Testis (tissue), 3 donors: Measurements from ENCODE around the gene KCNJ16. TPM values are rescaled to one million over a fixed set of nuclear protein-coding genes. Genes with fewer than 3 reads are reported as not detected.

Source experiments
- DNase-seq: peaks from one replicate; pipeline ENCODE4 v3.0.0-alpha.2; 2019
- H3K27ac ChIP-seq, 2 donors: fragments of 200-600 bp; sonication (generic); one replicate each; pipeline ENCODE4 v1.5.1; 2019
- H3K27me3 ChIP-seq: fragments of 200-600 bp; sonication (generic); one replicate; pipeline ENCODE4 v1.5.1; 2019
- H3K36me3 ChIP-seq: fragments of 200-600 bp; sonication (generic); one replicate; pipeline ENCODE4 v1.5.1; 2017; ENCODE audit warnings: low read depth; ENCODE audit errors: missing control alignments
- H3K4me1 ChIP-seq: fragments of 200-600 bp; sonication (generic); one replicate; pipeline ENCODE4 v1.5.1; 2019
- H3K4me3 ChIP-seq, 2 donors: fragments of 200-600 bp; sonication (generic); one replicate each; pipeline ENCODE4 v1.5.1; 2017 to 2019
- H3K9me3 ChIP-seq: fragments of 200-600 bp; sonication (generic); one replicate; pipeline ENCODE4 v1.5.1; 2017
- POLR2A ChIP-seq: fragments of 450-650 bp; IDR thresholded peaks from one replicate; pipeline ENCODE4 v1.6.1; 2017; ENCODE audit warnings: antibody characterized with exemption, mild to moderate bottlenecking, moderate library complexity
- WGBS, 2 donors: methylation state at CpG; one replicate each; pipeline ENCODE4 v1.1.5; 2018; 5-methylcytosine and 5-hydroxymethylcytosine counted together
- intact Hi-C: fragments of 100-400 bp; cut with DNase I; formaldehyde crosslinking; loops from one replicate; pipeline ENCODE4 v1.15.1; 2023; ENCODE audit warnings: low total_unique reads
- polyA plus RNA-seq: library from polyadenylated mRNA; stranded (reverse); fragments of 350-450 nt; fragmentation: Illumina TruSeq; extraction: RNeasy Lipid Tissue Mini Kit (QIAGEN cat#74804); gene quantifications from one replicate; pipeline ENCODE4 v1.2.3, GENCODE V29; 2014; ENCODE audit warnings: low read depth, low replicate concordance; ENCODE audit not compliant: insufficient read depth
- total RNA-seq, 2 donors: library from RNA; depleted of rRNA; stranded (reverse); fragments of >200 nt; gene quantifications; one replicate each; pipeline ENCODE4 v1.2.3, GENCODE V29; 2016
- TF ChIP-seq, protein P1 (sequence below), 3 experiments: fragments of 450-650 bp in 2 of 3; fragments of 200-600 bp in 1 of 3; sonication (generic) in 1 of 3; IDR thresholded peaks; one replicate each; pipeline ENCODE4 v1.5.1; 2016 to 2019; ENCODE audit warnings: antibody characterized with exemption in 3 of 3, mild to moderate bottlenecking in 2 of 3, moderate library complexity in 1 of 3

The KCNJ16 gene
- total and polyA plus RNA-seq, 3 donors from 2014 or later: 2.0 to 3.7 (median 2.2) TPM

DNA sequence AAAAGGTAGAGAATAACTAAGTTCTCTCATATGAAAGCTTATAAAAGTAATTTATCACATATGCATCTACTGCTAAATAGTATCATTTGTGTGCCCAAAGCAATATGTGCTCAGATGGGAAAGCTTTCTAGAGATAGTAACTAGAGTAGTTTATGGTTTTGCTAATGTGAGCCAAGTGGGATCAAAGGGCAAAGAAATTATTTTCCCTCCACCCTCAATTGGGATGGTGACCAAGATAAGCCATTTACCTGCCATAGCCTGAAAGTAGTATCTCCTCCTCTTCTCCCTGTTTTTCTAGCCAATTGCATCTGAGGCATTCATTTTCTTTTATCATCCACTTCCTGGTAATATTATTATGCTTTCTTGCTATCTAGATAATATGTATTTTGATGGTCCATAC, 41.9 kb upstream of the KCNJ16 start:
- H3K4me3 ChIP-seq: no peak overlapping the region
- no peak overlapping the region for H3K27ac ChIP-seq
- no peak for TF ChIP-seq POLR2A
- TF ChIP-seq, protein P1, sequence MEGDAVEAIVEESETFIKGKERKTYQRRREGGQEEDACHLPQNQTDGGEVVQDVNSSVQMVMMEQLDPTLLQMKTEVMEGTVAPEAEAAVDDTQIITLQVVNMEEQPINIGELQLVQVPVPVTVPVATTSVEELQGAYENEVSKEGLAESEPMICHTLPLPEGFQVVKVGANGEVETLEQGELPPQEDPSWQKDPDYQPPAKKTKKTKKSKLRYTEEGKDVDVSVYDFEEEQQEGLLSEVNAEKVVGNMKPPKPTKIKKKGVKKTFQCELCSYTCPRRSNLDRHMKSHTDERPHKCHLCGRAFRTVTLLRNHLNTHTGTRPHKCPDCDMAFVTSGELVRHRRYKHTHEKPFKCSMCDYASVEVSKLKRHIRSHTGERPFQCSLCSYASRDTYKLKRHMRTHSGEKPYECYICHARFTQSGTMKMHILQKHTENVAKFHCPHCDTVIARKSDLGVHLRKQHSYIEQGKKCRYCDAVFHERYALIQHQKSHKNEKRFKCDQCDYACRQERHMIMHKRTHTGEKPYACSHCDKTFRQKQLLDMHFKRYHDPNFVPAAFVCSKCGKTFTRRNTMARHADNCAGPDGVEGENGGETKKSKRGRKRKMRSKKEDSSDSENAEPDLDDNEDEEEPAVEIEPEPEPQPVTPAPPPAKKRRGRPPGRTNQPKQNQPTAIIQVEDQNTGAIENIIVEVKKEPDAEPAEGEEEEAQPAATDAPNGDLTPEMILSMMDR (IDR thresholded peaks at IDR 0.05): no peak
- DNase-seq: no peak
- no peaks in the 10 kb centered on the region for H3K36me3 ChIP-seq
- intact Hi-C loops: no loop called here
- H3K27me3 ChIP-seq: no peaks in the 10 kb centered on the region
- H3K4me1 ChIP-seq: no peaks in the 10 kb centered on the region
- H3K9me3 ChIP-seq: no peaks in the 10 kb centered on the region

DNA sequence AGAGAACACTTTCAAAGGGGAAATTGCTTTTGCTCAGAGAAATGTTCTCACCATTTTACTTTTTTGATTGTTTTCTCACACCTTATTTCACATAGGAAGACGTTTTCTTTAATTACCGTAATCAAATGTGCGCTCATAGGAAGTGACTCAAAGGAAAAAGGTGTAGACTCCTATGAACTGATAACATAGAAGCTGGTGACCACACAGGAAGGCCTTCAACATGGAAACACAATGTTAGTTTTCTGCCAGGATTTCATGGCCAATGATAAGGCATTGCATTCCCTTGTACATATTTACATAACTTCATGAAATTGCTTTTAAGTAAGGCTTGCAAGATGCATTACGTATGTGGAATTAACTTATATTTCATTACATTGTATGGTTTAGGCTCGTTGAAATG, 40.9 kb upstream of the KCNJ16 start:
- no peaks in the 10 kb centered on the region for H3K36me3 ChIP-seq
- no peak for DNase-seq
- H3K9me3 ChIP-seq: no peaks in the 10 kb centered on the region
- H3K27ac ChIP-seq: no peak overlapping the region
- H3K4me3 ChIP-seq: no peak overlapping the region
- H3K4me1 ChIP-seq: no peaks in the 10 kb centered on the region
- intact Hi-C loops: no loop called here
- 71 to 78% methylated on average over 5 of the region's 5 CpGs for WGBS, 2 donors
- no peaks in the 10 kb centered on the region for H3K27me3 ChIP-seq
- no peak for TF ChIP-seq POLR2A
- TF ChIP-seq, protein P1 (IDR thresholded peaks at IDR 0.05): no peak

DNA sequence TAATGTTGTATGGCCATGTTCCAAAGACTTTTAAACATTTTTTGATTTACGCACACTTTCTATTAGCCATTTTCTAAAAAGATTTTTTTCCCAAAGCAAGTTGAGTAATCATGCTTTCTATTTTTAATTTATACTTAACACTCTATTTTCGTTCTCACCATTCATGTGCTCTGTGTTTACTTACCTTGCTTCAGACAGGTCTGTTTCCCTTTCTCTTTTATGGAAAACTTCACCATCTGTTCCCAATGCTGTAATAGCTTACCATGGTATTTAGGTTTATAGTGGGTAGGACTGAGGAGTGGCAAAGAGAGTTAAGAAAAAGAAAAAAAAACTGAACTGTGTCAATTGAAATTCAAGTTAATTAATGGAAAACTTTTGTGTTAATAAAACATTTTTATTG, 37.5 kb upstream of the KCNJ16 start:
- Histone ChIP-seq H3K9me3 (no peaks in the 10 kb centered on the region), H3K4me1 (no peaks in the 10 kb centered on the region), H3K27me3 (no peaks in the 10 kb centered on the region), H3K27ac (no peak overlapping the region), H3K36me3 (no peaks in the 10 kb centered on the region), H3K4me3 (no peak overlapping the region)
- 82 to 83% methylated on average over 2 of the region's 2 CpGs for WGBS, 2 donors
- no peak for TF ChIP-seq POLR2A
- TF ChIP-seq, protein P1 (IDR thresholded peaks at IDR 0.05): no peak
- intact Hi-C loops: no loop called here
- DNase-seq: no peak

- H3K4me1 ChIP-seq: no peaks in the 10 kb centered on the region
- DNase-seq: no peak
- no peak overlapping the region for H3K4me3 ChIP-seq
- WGBS, 2 donors: 82 to 87% methylated on average over 2 of the region's 2 CpGs
- no peak for TF ChIP-seq POLR2A
- TF ChIP-seq, protein P1 (IDR thresholded peaks at IDR 0.05): no peak
- H3K27me3 ChIP-seq: no peaks in the 10 kb centered on the region
- no peak overlapping the region for H3K27ac ChIP-seq
- intact Hi-C loops: no loop called here
- H3K36me3 ChIP-seq: no peaks in the 10 kb centered on the region
- no peaks in the 10 kb centered on the region for H3K9me3 ChIP-seq
Observed at GRCh38 chr17:70040336-70040735, 34.7 kb upstream of the KCNJ16 start.

DNA sequence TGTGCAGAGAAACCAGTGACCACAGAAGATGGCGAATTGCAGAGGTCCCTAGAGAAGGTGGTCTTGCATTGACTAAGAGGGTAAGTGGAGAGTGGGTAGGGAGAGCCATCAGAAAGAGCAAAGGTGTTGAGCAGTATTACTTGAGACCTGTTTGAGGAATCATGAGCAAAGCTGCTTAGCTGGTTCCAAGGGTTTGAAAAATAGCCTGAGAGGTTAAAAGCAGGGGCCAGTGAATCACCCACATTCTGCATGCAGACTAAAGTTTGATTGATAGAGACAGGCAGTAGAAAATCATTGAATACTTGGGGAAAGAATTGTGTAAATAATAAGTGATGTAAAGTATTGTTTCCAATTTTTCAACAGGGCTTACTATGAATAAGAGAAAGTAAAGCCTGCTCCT, 34.0 kb upstream of the KCNJ16 start:
- H3K27me3 ChIP-seq: no peaks in the 10 kb centered on the region
- no peak for DNase-seq
- H3K4me1 ChIP-seq: no peaks in the 10 kb centered on the region
- no peaks in the 10 kb centered on the region for H3K9me3 ChIP-seq
- no peaks in the 10 kb centered on the region for H3K36me3 ChIP-seq
- no peak overlapping the region for H3K27ac ChIP-seq
- 85 to 94% methylated on average over 1 of the region's 1 CpG for WGBS, 2 donors
- TF ChIP-seq POLR2A: no peak
- TF ChIP-seq, protein P1 (IDR thresholded peaks at IDR 0.05): no peak
- no peak overlapping the region for H3K4me3 ChIP-seq
- intact Hi-C loops: no loop called here
